ENCODE measurements around the gene CHMP1B. TPM values are rescaled to one million over a fixed set of nuclear protein-coding genes. Genes with fewer than 3 reads are reported as not detected.

Gene CHMP1B
- polyA plus RNA-seq, 1 donor from 2014 or later = 106 TPM

DNA sequence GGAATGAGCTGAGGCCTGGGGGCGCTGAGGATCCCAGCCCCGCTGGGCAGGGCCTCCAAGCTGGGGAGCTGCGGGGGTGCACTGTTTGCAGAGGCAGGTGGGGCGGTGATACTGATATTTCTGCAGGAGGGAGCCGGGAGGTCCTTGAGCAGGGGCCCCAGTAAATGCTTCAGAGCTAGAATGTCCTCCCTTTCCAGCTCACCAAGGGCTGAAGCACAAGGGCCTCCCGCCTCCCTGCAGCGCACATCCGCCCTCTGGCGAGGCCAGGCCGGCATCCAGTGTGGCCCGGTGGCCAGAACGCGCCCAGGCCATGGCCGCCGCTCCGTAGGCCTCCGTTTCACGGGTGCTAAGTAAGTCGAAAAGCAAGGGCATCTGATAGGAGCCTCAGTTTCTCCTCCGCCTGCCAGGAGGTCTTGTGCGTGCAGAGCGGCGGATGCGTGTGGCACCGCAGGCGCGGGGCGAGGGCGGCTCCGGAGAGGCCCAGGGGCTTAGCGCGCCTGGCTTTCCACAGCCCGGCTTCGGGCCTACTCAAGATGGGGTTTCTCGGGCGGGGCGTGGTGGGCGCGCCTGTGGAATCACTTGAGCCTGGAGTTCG, 29.5 kb upstream of the CHMP1B start:
- H3K4me3 ChIP-seq (ENCODE audit: low read length) = no peak overlapping the region
- H2AFZ ChIP-seq (ENCODE audit: low read depth, low read length) = no peak overlapping the region
- H3K79me2 ChIP-seq (replicated peaks; ENCODE audit: insufficient read depth, low read length) = no peaks in the 10 kb centered on the region
- H3K27ac ChIP-seq (ENCODE audit: low read length) = no peak overlapping the region
- no peaks in the 10 kb centered on the region for H3K27me3 ChIP-seq (ENCODE audit: insufficient read depth, low read depth, low read length)
- H3K36me3 ChIP-seq (ENCODE audit: insufficient read depth, low read length) = no peaks in the 10 kb centered on the region
- no peaks in the 10 kb centered on the region for H3K9me3 ChIP-seq (ENCODE audit: low read length)
- H4K20me1 ChIP-seq (ENCODE audit: insufficient read depth) = no peaks in the 10 kb centered on the region
- H3K9me2 ChIP-seq (ENCODE audit: insufficient read depth, low read length) = no peaks in the 10 kb centered on the region
- no peak for TF ChIP-seq POLR2AphosphoS5 (IDR thresholded peaks at IDR 0.05)
- TF ChIP-seq TAF1 (IDR thresholded peaks at IDR 0.05; ENCODE audit: low read depth) = no peak
- no peak for TF ChIP-seq EP300 (conservative IDR thresholded peaks at IDR 0.05; ENCODE audit: poor library complexity, severe bottlenecking)
- TF ChIP-seq EZH2 (IDR thresholded peaks at IDR 0.05; ENCODE audit: borderline replicate concordance, insufficient read depth, low read length, poor library complexity, severe bottlenecking) = no peak
- no peak for TF ChIP-seq RAD21 (conservative IDR thresholded peaks at IDR 0.05)
- TF ChIP-seq MXI1 (conservative IDR thresholded peaks at IDR 0.05; ENCODE audit: poor library complexity, severe bottlenecking) = no peak
- H3K9ac ChIP-seq (ENCODE audit: low read length) = no peak overlapping the region
- H3F3A ChIP-seq (ENCODE audit: insufficient read depth, low read length, poor library complexity, severe bottlenecking) = no peaks in the 10 kb centered on the region
- no peak overlapping the region for H3K4me2 ChIP-seq (ENCODE audit: low read length)

GRCh38 chr18:11823545-11823944, 27.7 kb upstream of the CHMP1B start:
- TF ChIP-seq, protein P1, sequence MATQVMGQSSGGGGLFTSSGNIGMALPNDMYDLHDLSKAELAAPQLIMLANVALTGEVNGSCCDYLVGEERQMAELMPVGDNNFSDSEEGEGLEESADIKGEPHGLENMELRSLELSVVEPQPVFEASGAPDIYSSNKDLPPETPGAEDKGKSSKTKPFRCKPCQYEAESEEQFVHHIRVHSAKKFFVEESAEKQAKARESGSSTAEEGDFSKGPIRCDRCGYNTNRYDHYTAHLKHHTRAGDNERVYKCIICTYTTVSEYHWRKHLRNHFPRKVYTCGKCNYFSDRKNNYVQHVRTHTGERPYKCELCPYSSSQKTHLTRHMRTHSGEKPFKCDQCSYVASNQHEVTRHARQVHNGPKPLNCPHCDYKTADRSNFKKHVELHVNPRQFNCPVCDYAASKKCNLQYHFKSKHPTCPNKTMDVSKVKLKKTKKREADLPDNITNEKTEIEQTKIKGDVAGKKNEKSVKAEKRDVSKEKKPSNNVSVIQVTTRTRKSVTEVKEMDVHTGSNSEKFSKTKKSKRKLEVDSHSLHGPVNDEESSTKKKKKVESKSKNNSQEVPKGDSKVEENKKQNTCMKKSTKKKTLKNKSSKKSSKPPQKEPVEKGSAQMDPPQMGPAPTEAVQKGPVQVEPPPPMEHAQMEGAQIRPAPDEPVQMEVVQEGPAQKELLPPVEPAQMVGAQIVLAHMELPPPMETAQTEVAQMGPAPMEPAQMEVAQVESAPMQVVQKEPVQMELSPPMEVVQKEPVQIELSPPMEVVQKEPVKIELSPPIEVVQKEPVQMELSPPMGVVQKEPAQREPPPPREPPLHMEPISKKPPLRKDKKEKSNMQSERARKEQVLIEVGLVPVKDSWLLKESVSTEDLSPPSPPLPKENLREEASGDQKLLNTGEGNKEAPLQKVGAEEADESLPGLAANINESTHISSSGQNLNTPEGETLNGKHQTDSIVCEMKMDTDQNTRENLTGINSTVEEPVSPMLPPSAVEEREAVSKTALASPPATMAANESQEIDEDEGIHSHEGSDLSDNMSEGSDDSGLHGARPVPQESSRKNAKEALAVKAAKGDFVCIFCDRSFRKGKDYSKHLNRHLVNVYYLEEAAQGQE (IDR thresholded peaks at IDR 0.05; ENCODE audit: borderline replicate concordance) = no peak
- TF ChIP-seq EP300 (conservative IDR thresholded peaks at IDR 0.05; ENCODE audit: poor library complexity, severe bottlenecking) (no peak), RAD21 (conservative IDR thresholded peaks at IDR 0.05) (no peak), SMC3 (conservative IDR thresholded peaks at IDR 0.05; ENCODE audit: poor library complexity) (no peak), POLR2AphosphoS5 (IDR thresholded peaks at IDR 0.05) (no peak), TAF1 (IDR thresholded peaks at IDR 0.05; ENCODE audit: low read depth) (no peak), MXI1 (conservative IDR thresholded peaks at IDR 0.05; ENCODE audit: poor library complexity, severe bottlenecking) (no peak), EZH2 (IDR thresholded peaks at IDR 0.05; ENCODE audit: borderline replicate concordance, insufficient read depth, low read length, poor library complexity, severe bottlenecking) (no peak), CTCF (IDR thresholded peaks at IDR 0.05; ENCODE audit: poor library complexity, severe bottlenecking) (no peak)
- H3K9ac ChIP-seq (ENCODE audit: low read length) = no peak overlapping the region
- no peak overlapping the region for H3K4me3 ChIP-seq (ENCODE audit: low read length)
- H4K20me1 ChIP-seq (ENCODE audit: insufficient read depth) = no peaks in the 10 kb centered on the region
- H3K27me3 ChIP-seq (ENCODE audit: insufficient read depth, low read depth, low read length) = no peaks in the 10 kb centered on the region
- H3K9me2 ChIP-seq (ENCODE audit: insufficient read depth, low read length) = no peaks in the 10 kb centered on the region
- H3K4me2 ChIP-seq (ENCODE audit: low read length) = no peak overlapping the region
- H3F3A ChIP-seq (ENCODE audit: insufficient read depth, low read length, poor library complexity, severe bottlenecking) = no peaks in the 10 kb centered on the region
- H3K27ac ChIP-seq (ENCODE audit: low read length) = no peak overlapping the region
- no peak overlapping the region for H2AFZ ChIP-seq (ENCODE audit: low read depth, low read length)
- no peaks in the 10 kb centered on the region for H3K9me3 ChIP-seq (ENCODE audit: low read length)
- H3K79me2 ChIP-seq (replicated peaks; ENCODE audit: insufficient read depth, low read length) = no peaks in the 10 kb centered on the region
- H3K36me3 ChIP-seq (ENCODE audit: insufficient read depth, low read length) = no peaks in the 10 kb centered on the region
